Prostate gland (tissue), 2 donors: Measurements from ENCODE around the gene IRS1.
A peak's percentile ranks its signal among the peaks of the same experiment; 100 is the strongest.

Experiments used
- POLR2AphosphoS5 ChIP-seq: sonication (generic); formaldehyde crosslinking; IDR thresholded peaks from one replicate; pipeline ENCODE4 v1.6.1; 2017; ENCODE audit warnings: antibody characterized with exemption
- TF ChIP-seq, protein P1 (sequence below), 4 experiments: fragments of 200-600 bp in 2 of 4; fragments of 450-650 bp in 2 of 4; sonication (generic) in 2 of 4; IDR thresholded peaks; 1 replicate in 3 of 4; 2 replicates in 1 of 4; pipeline ENCODE4 v1.5.1; 2016 to 2019; ENCODE audit warnings: antibody characterized with exemption in 4 of 4, mild to moderate bottlenecking in 2 of 4, moderate library complexity in 2 of 4

DNA sequence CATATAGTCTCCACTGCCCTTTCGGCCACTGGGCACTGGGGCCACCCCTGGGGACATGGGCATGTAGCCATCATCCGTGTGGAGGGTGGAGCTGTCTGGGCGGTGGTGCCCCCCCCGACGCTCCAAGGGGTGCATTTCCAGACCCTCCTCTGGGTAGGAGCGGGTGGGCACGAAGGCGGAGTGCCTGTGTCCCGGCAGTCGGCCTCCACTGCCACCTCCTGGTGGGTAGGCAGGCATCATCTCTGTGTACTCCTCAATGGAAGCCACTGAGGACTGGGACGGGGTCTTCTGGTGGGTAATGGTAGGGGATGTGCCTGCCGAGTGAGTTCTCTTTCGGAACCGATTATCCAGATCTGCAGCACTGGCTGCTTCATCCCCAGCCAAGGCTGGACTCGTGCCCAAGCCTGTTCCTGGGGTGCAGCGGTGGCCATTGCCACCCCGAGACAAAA is 2.8 kb downstream of the IRS1 start:
- TF ChIP-seq POLR2AphosphoS5 = peak; percentile 32
- TF ChIP-seq, protein P1, sequence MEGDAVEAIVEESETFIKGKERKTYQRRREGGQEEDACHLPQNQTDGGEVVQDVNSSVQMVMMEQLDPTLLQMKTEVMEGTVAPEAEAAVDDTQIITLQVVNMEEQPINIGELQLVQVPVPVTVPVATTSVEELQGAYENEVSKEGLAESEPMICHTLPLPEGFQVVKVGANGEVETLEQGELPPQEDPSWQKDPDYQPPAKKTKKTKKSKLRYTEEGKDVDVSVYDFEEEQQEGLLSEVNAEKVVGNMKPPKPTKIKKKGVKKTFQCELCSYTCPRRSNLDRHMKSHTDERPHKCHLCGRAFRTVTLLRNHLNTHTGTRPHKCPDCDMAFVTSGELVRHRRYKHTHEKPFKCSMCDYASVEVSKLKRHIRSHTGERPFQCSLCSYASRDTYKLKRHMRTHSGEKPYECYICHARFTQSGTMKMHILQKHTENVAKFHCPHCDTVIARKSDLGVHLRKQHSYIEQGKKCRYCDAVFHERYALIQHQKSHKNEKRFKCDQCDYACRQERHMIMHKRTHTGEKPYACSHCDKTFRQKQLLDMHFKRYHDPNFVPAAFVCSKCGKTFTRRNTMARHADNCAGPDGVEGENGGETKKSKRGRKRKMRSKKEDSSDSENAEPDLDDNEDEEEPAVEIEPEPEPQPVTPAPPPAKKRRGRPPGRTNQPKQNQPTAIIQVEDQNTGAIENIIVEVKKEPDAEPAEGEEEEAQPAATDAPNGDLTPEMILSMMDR (IDR thresholded peaks at IDR 0.05) = peak; percentile 39 to 82 (median 68)
